Calu3 (cell line): Measurements from ENCODE around the gene PDZD7. TPM values are rescaled to one million over a fixed set of nuclear protein-coding genes. Genes with fewer than 3 reads are reported as not detected.

ENCODE experiments used
- BruUV-seq: library from RNA; stranded (reverse); fragments of 400-500 nt; replicated peaks from 2 replicates; lab custom pipeline; 2021; lab: Mats Ljungman, UMichigan
- CTCF ChIA-PET: fragments of 300-600 bp; sonication (Branson Sonifier 250); formaldehyde crosslinking; loops from one replicate; lab custom pipeline; 2022; ENCODE audit warnings: antibody characterized with exemption; lab: Charles Lee
- DNase-seq: peaks from one replicate; pipeline ENCODE4 v3.0.0; 2022
- H3K27ac Mint-ChIP-seq: one replicate; pipeline ENCODE4 v1.8.0; 2022; ENCODE audit warnings: mixed read lengths; ENCODE audit not compliant: unreplicated experiment
- H3K27me3 Mint-ChIP-seq: one replicate; pipeline ENCODE4 v1.8.0; 2022; ENCODE audit warnings: mixed read lengths; ENCODE audit not compliant: unreplicated experiment
- H3K36me3 Mint-ChIP-seq: one replicate; pipeline ENCODE4 v1.8.0; 2022; ENCODE audit warnings: mild to moderate bottlenecking, moderate library complexity, mixed read lengths; ENCODE audit not compliant: insufficient read depth, unreplicated experiment
- H3K4me1 Mint-ChIP-seq: one replicate; pipeline ENCODE4 v1.8.0; 2022; ENCODE audit warnings: mild to moderate bottlenecking, low read depth, mixed read lengths; ENCODE audit not compliant: unreplicated experiment
- H3K4me3 Mint-ChIP-seq: one replicate; pipeline ENCODE4 v1.8.0; 2022; ENCODE audit warnings: mild to moderate bottlenecking, low read depth, moderate library complexity, mixed read lengths; ENCODE audit not compliant: unreplicated experiment
- H3K9me3 Mint-ChIP-seq: one replicate; pipeline ENCODE4 v1.8.0; 2022; ENCODE audit warnings: low read depth, mixed read lengths; ENCODE audit not compliant: unreplicated experiment
- CTCF ChIP-seq: fragments of 200-600 bp; IDR thresholded peaks from one replicate; pipeline ENCODE4 v1.8.0; 2022; ENCODE audit warnings: antibody characterized with exemption; ENCODE audit not compliant: unreplicated experiment
- intact Hi-C: fragments of 100-400 bp; cut with micrococcal nuclease; formaldehyde crosslinking; loops from one replicate; pipeline ENCODE4 v1.10.0; 2022; ENCODE audit not compliant: unreplicated experiment
- total RNA-seq: library from RNA; stranded (reverse); gene quantifications from 2 replicates; pipeline ENCODE4 v1.2.3, GENCODE V29; 2022

PDZD7 gene
- total RNA-seq, 1 experiment from 2014 or later, result 1.3 TPM

GRCh38 chr10:101066146-101066895 lies 35.4 kb upstream of the PDZD7 start:
- Mint-ChIP-seq H3K9me3 (no peaks in the 10 kb centered on the region), H3K27ac (peak overlapping the region; percentile 56), H3K4me1 (peaks cover 19% of the 10 kb centered on the region), H3K4me3 (peak overlapping the region; percentile 86), H3K27me3 (no peaks in the 10 kb centered on the region), H3K36me3 (peaks cover 20% of the 10 kb centered on the region)
- intact Hi-C loops, result no loop called here
- DNase-seq, result peak; percentile 78
- CTCF ChIA-PET, result interaction anchor here (0.6 to 3.2 kb wide), 8 partner anchors 10 to 693 kb away, joined by 3 to 26 read pairs (median 6); no protein-coding TSS in a partner anchor
- BruUV-seq, result no TSS peak
- TF ChIP-seq CTCF, result no peak

- H3K4me1 Mint-ChIP-seq, result peaks cover 19% of the 10 kb centered on the region
- BruUV-seq, result TSS peak; percentile 45
- H3K36me3 Mint-ChIP-seq, result peaks cover 26% of the 10 kb centered on the region
- CTCF ChIA-PET, result interaction anchor here (1.1 kb wide), 1 partner anchor 692 kb away, joined by 3 read pairs; no protein-coding TSS in a partner anchor
- TF ChIP-seq CTCF, result no peak
- no peak for DNase-seq
- peak overlapping the region; percentile 56 for H3K27ac Mint-ChIP-seq
- no peaks in the 10 kb centered on the region for H3K9me3 Mint-ChIP-seq
- no peaks in the 10 kb centered on the region for H3K27me3 Mint-ChIP-seq
- H3K4me3 Mint-ChIP-seq, result peak overlapping the region; percentile 86
- intact Hi-C loops, result no loop called here
Measured at GRCh38 chr10:101065481-101066145, 34.7 kb upstream of the PDZD7 start.

- DNase-seq, result no peak
- peaks cover 22% of the 10 kb centered on the region for H3K4me1 Mint-ChIP-seq
- H3K27ac Mint-ChIP-seq, result no peak overlapping the region
- no peak overlapping the region for H3K4me3 Mint-ChIP-seq
- no peaks in the 10 kb centered on the region for H3K27me3 Mint-ChIP-seq
- H3K36me3 Mint-ChIP-seq, result peaks cover 37% of the 10 kb centered on the region
- BruUV-seq, result no TSS peak
- intact Hi-C loops, result no loop called here
- TF ChIP-seq CTCF, result no peak
- CTCF ChIA-PET, result no interaction called here
- no peaks in the 10 kb centered on the region for H3K9me3 Mint-ChIP-seq
Measured at GRCh38 chr10:101064415-101065030, 33.6 kb upstream of the PDZD7 start.

- H3K27me3 Mint-ChIP-seq, result no peaks in the 10 kb centered on the region
- TF ChIP-seq CTCF, result no peak
- H3K36me3 Mint-ChIP-seq, result peaks cover 37% of the 10 kb centered on the region
- no TSS peak for BruUV-seq
- no peaks in the 10 kb centered on the region for H3K9me3 Mint-ChIP-seq
- intact Hi-C loops, result no loop called here
- no peak for DNase-seq
- no peak overlapping the region for H3K27ac Mint-ChIP-seq
- CTCF ChIA-PET, result interaction anchor here (0.9 to 1.5 kb wide), 2 partner anchors 14 to 22 kb away, joined by 3 to 7 read pairs; no protein-coding TSS in a partner anchor
- H3K4me3 Mint-ChIP-seq, result no peak overlapping the region
- peaks cover 26% of the 10 kb centered on the region for H3K4me1 Mint-ChIP-seq
Measured at GRCh38 chr10:101063548-101064414, 32.9 kb upstream of the PDZD7 start.
